HEK293T (cell line): ENCODE results near the gene SPRED3.

Experiments
- ARNT ChIP-seq: fragments of 450-650 bp; IDR thresholded peaks from 2 replicates; pipeline ENCODE4 v1.6.1; 2017; ENCODE audit warnings: mild to moderate bottlenecking
- BHLHE40 ChIP-seq: fragments of 450-650 bp; IDR thresholded peaks from 2 replicates; pipeline ENCODE4 v1.6.1; 2016; ENCODE audit warnings: mild to moderate bottlenecking, moderate library complexity, borderline replicate concordance
- FOXA1 ChIP-seq: fragments of 450-650 bp; IDR thresholded peaks from 2 replicates; pipeline ENCODE4 v1.6.1; 2016; ENCODE audit warnings: mild to moderate bottlenecking
- FOXK2 ChIP-seq: fragments of 450-650 bp; IDR thresholded peaks from 2 replicates; pipeline ENCODE4 v1.6.1; 2016; ENCODE audit warnings: mild to moderate bottlenecking
- FOXM1 ChIP-seq: fragments of 450-650 bp; IDR thresholded peaks from 2 replicates; pipeline ENCODE4 v1.6.1; 2017; ENCODE audit warnings: mild to moderate bottlenecking, borderline replicate concordance
- HDGF ChIP-seq: fragments of 450-650 bp; IDR thresholded peaks from 2 replicates; pipeline ENCODE4 v1.6.1; 2017; ENCODE audit warnings: antibody characterized with exemption, borderline replicate concordance
- L3MBTL2 ChIP-seq: fragments of 450-650 bp; conservative IDR thresholded peaks from 2 replicates; pipeline ENCODE4 v1.6.1; 2016; ENCODE audit warnings: mild to moderate bottlenecking
- NFRKB ChIP-seq: fragments of 450-650 bp; IDR thresholded peaks from 2 replicates; pipeline ENCODE4 v1.6.1; 2016; ENCODE audit warnings: mild to moderate bottlenecking, moderate library complexity
- SP1 ChIP-seq: fragments of 450-650 bp; IDR thresholded peaks from 2 replicates; pipeline ENCODE4 v1.6.1; 2017
- SUZ12 ChIP-seq: fragments of 450-650 bp; IDR thresholded peaks from 2 replicates; pipeline ENCODE4 v1.6.1; 2016; ENCODE audit warnings: mild to moderate bottlenecking
- ZNF384 ChIP-seq: fragments of 450-650 bp; IDR thresholded peaks from 2 replicates; pipeline ENCODE4 v1.6.1; 2016

DNA sequence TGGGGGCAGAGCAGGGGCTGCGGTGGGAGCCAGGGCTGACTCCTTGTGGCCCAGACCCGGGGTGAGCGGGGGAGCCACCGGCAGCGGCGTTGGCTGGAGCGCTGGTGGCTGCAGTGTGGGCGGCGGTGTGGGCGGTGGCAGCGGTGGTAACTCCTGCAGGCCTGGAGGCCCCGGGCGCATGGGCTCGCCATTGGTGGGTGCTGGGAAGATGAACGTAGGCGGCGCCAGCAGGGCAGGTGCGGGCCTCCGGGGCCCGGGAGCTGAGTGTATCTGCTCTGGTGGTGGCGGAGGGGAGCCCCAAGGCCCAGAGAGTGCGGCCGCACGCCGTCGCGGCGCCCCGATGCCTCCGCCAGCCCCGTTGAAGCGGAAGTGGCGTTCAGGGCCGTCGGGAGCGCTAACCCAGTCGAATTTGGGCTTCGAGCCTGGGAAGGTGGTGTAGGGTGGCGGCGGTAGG lies 2.7 kb upstream of the SPRED3 start:
- TF ChIP-seq NFRKB (no peak), FOXA1 (no peak), ZNF384 (no peak), BHLHE40 (no peak), FOXK2 (no peak), FOXM1 (no peak), ARNT (no peak), SP1 (no peak), SUZ12 (no peak), HDGF (no peak), L3MBTL2 (no peak)
